ENCODE data around the gene BICDL2. TPM values are rescaled to one million over a fixed set of nuclear protein-coding genes. Genes with fewer than 3 reads are reported as not detected.

The BICDL2 gene
- total RNA-seq, 1 donor from 2014 or later = not detected

DNA sequence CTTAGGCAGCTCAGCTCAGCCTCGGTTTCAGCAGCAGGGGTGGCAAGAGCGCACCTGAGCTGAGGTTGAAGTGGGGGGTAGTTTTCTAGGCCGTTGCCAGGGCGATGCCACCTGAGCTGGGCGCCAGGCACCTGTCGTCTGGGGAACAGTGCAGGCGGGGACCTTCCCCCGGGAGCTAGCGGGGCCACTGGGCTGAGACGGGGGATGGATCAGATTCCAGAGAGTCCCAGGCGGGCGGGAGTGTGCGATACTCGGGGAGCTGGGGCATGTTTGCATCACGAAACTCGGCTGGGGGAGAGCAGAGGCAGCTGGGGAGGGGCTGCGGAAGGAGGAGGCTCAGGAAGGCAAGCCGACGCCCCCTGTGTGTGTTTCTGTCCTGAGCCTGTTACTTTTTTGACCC lies 24.5 kb downstream of the BICDL2 start:
- no peak for DNase-seq (ENCODE audit: low read depth in 2 of 2)

DNA sequence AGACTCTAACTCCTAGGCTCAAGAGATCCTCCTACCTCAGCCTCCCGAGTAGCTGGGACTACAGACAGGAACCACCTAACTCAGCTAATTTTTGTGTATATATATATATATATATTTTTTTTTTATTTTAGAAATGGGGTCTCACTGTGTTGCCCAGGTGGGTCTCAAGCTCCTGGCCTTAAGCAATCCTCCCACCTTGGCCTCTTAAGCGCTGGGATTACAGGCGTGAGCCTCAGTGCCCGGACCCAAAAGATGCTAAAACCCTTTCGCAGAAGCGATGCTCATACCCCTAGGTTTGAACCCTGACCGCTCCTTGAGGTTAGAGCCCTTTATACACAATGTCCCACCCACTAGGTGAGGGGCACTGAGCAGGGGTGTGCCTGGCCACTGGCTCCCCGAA lies 26.2 kb downstream of the BICDL2 start:
- DNase-seq (ENCODE audit: low read depth in 2 of 2) = no peak

DNA sequence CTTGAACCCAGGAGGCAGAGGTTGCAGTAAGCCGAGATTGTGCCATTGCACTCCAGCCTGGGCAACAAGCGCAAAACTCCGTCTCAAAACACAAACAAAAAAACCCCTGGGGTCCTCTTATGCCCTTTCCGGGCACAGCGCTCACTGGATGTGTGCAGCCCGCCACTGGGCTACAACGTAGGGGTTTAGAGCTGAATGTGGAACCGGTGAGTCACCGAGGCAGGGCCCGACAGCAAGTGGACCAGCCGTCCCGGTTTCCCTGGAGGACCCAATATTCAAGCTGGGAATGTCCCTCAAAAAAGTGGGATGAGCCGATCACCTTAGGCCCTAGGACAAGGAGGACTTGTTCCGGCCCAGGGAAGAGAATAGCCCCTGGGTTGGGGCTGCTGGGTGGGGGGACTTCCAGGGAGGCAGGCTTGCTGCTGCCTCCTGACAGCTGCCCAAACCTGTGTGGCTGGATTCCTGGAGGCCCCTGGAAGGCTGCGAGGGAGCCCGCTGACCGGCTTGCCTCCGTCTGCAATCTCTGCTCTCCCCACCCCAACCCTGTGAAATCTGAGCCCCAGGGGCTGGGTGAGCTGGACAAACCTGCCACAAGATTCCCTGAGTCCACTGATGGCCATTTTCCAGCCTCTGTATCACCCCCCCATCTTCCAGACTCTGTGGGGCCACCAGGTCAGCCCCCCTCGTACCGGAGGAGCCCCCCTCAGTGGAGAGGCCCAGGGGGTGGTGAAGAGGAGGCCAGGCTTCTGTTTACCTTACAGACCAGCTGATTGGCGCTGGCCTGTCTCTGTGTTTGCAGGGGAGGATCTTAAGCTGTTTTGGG lies 27.0 kb downstream of the BICDL2 start:
- no peak for DNase-seq (ENCODE audit: low read depth in 2 of 2)

DNA sequence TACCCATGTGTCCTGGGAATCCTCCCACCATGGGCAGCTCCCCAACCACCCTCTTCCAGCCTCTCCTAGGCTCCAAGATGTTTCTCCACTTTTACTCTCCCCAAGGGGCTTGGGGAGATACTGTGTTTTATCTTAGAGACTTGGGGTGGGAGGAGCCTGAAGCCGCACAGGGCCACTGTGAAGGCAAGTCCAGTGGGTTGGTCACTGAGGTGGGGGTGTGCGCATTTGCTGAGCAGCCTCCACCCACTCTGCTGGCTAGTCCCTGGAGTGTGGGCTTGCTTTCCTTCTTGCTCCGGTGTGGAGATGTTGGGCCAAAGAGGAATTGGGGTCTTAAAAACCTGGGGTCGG lies 28.1 kb downstream of the BICDL2 start:
- DNase-seq (ENCODE audit: low read depth in 2 of 2) = no peak

DNA sequence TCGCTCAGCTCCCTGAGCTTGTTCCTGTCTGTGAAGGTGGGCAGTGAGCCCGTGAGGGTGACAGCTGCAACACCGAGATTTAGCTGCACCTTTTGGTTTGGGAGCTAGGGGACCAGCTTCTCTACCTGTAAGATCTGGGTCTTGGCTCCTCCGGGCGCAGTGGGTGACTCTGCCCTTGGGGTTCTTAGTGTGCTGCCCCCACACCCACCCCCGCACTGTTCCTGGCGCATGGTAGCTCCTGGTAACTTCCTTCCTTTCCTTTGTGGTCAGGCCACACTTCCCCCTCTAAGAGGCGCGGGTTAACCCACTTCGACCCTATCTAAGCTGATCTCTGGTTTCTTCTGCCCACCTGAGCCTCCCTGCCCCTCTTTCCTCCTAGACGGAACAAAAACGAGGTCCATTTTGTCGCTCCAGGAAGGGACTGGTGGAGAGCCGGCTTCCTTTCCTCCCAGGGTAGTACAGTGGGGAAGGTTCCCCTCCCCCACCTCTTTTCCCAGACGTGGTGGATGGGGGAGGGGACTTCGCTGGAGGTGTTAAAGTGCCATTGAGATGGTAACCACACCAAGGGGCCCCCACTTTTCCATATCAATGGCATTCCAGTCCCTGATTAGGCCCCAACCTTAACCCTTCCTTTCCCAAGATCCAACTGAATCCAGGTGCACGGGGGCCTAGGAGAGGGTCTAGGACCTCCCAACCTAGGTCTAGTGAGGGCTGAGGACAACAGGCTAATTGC lies 28.6 kb downstream of the BICDL2 start:
- peak in 1 of 2 donors; percentile 29 for DNase-seq (ENCODE audit: low read depth in 2 of 2)

DNA sequence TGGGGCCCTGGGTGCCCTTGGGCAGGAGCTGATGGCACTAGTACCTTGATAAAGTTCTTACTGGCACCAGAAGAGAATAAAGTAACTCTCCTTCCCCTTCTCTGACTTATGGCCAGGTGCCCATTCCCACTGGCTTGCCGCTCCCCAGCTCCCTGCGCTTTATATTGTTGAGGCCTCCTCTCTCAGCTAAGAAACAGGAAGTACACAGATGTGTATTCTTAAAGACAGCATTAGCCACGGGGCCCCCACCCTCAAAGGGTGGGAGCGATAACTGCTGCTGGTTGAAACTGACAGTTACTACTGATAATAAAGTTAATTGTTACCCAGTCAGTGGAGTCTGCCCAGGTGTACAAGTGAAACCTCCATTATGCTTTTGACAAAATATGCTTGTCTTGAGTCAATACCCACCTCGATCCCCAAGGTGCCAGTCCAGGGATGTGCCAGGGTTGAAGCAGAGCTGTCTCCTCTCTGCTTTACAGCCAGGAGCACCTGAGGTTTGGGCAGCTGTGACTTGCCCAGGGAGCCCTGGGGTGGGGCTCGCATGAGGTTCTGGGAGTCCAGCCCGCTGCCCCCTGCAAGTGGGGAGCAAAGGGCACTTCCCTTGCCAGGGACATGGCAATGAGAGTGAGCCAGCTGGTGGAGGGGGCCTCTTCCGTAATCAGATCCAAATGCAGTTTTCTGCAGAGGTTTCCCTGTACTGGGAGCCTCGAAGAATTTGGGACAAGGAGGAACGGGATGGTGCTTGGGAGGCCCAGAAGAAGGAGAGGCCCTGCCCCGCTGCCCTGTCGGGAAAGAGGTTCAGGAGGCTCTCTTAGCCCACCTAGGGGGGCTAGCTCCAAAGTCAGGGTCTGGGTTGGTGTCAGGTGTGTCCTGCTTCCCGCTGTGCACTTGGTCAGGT lies 29.4 kb downstream of the BICDL2 start:
- DNase-seq (ENCODE audit: low read depth in 2 of 2) = no peak

DNA sequence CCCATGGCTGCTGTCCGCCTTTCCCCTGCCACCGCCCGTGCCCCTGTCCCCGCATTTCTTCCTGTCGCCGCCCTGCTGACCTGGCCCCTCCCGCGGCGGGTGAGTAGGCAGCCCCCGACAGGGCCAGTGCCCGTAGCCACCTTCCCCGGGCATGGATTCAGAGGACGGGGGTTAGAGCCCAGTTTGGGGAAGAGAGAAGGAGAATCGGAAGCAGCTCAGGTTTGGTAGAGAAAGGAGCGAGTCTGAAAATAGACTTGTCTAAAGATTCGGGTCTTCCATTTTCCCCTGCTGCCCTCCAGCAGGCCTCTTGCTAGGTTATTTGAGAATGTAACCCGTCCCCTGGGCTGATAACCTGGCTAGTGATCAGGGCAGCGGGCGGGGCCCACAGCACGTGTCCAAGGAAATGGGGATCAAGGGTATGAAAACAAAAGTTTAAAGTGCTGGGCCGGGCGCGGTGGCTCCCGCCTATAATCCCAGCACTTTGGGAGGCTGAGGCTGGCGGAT lies 31.9 kb downstream of the BICDL2 start:
- no peak for DNase-seq (ENCODE audit: low read depth in 2 of 2)

DNA sequence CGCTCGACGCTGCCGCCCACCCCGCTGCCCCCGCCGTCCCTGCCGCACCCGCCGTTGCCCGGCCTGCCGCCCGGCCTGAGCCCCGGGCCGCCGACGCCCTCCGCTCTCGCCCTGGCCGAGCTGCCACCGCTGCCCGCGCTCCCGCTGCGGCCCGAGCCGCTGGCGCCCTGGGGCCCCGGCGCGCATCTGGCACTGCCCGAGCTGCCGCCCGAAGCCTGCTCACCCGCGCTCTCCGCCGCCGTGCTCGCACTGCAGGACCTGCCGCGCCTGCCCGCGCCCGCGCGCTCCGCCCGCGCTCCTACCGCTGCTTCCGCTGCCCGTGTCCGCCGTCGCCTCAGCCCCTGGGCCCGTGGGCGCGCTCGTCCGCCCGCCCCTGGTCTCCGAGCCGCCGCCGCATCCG lies 32.4 kb downstream of the BICDL2 start:
- DNase-seq (ENCODE audit: low read depth in 2 of 2) = no peak

DNA sequence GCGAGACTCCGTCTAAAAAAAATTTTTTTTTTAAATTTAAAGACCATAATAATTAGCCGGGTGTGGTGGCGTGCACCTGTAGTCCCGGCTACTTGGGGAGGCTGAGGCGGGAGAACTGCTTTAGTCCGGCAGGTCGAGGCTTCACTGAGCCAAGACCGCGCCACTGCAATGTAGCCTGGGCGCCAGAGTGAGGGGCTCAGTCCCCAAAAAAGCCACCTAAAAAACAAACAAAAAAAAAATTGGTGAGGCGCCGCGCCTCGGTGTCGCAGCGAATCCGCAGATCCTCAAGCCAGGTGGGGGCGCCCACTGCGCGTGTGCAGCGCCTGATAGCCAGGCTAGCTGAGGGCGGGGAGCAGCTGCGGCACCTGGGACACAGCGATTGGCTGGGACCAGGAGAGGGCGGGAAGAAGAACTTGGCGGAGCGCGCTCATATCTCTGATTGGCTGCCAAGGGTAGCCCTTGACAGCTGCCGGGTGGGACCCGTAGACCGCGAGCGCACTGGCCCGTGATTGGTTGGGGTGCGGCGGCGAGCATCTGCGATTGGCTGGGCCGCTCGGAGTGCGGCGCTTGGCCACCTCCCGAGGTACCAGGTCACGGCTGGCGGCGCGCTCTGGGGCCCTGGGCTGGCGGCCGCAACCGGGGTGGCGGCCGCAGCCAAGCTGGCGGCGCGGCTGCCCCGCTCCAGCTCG lies 33.0 kb downstream of the BICDL2 start:
- peak; percentile 99 to 100 for DNase-seq (ENCODE audit: low read depth in 2 of 2)

DNA sequence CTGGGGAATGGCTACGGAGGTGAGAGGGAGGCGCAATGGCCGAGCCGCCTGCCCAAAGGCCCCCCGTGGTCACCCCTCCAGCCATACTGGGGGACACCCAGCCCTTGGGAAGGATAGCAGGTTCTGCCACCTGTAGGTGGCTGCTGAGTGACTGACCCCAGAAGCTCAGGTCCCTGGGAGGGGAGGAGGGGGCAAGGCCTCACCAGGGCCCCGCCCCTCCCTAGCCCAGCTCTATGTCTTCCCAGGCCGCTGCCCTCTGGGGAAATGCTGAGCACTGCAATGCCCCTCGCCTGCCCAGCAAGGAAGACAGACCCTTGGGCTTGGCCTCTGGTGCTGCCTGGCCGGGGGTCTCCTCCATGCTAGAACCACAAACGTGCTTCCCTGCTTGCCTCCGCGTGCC lies 35.4 kb downstream of the BICDL2 start:
- DNase-seq (ENCODE audit: low read depth in 2 of 2) = no peak

DNA sequence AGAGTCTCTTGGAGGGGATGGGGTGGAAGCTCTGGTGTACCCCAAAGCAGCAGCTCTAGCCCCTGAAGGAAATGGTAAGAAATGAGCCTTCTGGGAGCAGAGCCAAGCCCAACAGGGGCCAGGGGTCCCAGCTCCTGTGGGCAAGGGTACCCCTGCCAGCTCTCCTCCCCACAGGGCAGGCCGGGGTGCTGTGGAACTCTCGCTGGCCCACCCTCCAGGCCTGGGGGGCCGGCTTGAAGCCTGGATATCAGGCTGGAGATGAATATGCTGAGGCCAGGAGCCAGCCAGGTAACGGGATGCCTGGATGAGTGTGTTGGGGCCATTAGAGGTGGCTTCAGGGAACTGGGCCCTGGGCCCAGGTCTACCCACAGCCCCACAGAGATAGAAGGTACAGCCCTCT lies 36.2 kb downstream of the BICDL2 start:
- no peak for DNase-seq (ENCODE audit: low read depth in 2 of 2)

DNA sequence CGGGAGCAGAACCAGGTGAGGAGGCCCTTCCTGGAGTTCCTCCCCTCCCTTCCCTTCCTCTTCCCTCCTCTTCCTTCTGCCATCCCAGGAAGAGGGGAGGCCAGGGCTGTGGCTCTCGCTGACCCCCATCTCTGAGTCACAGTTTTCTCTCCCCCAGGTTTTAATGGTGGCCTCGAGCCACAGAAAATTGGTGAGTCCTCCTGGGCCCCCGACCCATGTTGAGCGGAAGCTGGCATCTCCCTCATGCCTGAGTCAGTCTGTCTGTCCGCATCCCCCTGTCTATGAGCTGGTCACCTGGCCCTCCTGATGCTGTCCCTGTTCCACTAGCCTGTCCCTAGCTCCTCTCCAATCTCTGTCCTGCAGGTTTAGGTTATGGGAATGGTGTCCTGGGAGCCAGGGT lies 36.8 kb downstream of the BICDL2 start:
- DNase-seq (ENCODE audit: low read depth in 2 of 2) = no peak

DNA sequence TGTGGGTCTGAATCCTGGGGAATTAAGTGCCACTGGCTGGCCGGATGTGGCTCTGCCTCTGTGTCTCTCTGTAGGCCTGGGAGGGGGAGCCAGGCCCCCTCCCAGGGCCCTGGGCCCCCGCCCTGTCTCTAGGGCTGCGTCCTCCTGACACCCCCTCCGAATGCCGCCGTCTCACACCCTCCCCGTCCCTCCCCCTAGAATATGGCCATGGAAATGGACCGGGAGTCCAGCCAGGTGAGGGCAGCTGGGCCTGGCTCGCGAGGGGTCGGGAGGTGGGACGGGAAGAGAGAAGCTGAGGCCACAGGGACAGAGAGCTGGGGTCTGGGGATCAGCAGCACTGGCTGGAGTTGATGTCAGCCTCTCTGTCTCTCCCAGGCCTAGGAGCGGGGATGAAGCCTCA lies 40.4 kb downstream of the BICDL2 start:
- no peak for DNase-seq (ENCODE audit: low read depth in 2 of 2)

DNA sequence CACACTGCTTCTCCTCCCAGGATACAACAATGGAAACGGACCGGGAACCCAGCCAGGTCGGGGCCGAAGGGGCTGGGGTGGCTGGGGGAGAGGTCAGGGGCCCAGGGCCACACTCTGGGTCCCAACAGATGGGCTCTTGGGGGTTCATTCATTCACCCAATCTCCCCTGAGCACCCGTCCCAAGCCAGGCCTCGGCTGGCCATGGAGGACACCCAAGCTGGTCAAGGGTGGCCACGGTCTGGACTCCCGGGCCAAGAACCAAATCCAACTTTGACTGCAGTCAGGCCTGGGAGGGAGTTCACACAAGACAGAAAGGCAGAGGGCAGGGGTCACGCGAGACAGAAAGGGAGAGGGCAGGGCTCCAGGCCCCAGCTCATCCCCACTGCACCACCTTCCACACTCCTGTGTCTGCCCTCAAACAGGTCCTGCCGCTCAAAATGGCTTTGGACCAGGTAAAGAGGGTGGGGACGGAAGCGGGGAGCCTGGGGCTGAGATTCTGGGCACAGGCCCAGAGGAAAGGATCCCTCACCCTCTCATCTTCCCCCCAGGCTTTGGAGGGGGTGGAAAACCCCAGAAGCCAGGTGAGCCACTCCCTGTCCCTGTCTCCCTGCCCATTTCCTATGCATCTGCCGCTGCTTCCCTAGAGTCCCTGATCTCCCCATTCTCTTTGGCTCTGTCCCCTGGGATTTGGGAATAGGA lies 44.2 kb downstream of the BICDL2 start:
- no peak for DNase-seq (ENCODE audit: low read depth in 2 of 2)

DNA sequence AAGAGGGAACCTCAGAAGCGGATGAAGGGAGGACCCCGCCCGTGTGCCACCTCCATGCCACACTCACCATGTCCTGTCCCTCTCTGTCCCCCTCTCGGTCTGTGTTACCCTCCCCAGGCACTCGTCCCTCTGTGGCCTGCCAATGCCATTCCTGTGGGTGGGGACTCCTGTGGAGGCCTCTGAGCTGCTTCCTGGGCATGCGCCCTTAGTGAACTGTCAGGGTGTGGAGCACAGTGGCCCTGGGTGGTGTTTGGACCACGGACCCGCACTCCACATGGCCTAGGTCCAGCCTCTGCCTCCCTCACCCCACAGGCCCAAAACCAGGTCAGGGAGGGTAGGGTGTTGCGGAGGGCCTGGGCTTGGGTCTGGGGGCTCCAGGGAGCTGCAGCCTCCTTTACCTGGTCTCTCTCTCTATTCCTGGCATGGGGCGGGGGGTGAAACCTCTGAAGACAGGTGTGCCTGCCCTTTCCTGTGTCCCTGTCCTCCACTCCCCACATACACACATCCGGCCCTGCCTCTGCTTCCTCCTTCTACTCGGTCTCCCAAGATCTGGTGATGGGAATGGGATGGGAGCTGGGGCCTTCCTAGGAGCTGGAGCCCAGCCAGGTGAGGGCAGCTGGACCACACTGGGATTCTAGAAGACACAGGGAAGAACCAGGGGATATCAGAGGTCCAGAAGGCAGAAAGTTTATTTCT lies 45.0 kb downstream of the BICDL2 start:
- no peak for DNase-seq (ENCODE audit: low read depth in 2 of 2)

DNA sequence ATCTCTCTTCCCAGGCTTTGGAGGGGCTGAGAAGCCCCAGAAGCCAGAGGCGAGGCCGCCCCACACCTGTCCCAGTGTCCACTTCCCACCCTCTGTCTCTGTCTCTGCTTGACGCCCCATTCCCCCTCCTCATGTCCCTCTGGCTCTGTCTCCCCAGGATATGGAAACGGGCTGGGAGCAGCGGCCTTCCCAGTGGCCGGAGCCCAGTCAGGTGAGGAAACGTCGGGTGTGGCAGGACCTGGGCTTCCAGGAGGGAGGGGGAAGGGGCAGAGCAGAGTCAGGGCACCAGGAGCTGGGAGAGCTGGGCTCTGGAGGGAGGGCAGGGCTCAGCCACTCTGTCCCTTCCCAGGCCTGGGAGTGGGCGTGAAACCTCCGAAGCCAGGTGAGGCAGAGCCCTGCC lies 45.9 kb downstream of the BICDL2 start:
- no peak for DNase-seq (ENCODE audit: low read depth in 2 of 2)

DNA sequence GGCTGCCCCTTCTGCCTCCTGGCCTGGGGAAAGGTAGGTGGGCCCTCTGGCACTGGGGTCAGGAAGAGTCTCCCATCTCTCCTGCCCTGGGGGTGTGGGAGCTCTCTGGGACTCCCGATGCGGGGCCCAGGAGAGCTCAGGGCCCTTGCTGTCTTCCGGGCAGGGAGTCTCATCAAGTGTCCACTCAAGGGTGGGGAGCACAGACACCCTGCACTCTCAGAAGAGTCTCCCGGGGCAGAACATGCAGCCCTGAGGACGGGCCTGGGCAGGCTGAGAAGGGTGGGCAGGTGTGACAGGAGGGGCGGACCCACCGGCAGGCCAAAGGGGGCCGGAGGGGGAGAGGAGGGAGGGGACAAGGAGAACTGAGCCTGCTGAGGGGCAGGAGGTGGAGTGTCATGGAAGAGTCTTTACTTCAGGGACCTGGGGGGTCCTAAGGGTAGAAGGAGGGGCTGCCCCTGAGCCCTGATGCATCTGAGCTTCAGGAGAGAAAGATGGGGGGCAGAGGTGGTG lies 48.1 kb downstream of the BICDL2 start:
- no peak for DNase-seq (ENCODE audit: low read depth in 2 of 2)

DNA sequence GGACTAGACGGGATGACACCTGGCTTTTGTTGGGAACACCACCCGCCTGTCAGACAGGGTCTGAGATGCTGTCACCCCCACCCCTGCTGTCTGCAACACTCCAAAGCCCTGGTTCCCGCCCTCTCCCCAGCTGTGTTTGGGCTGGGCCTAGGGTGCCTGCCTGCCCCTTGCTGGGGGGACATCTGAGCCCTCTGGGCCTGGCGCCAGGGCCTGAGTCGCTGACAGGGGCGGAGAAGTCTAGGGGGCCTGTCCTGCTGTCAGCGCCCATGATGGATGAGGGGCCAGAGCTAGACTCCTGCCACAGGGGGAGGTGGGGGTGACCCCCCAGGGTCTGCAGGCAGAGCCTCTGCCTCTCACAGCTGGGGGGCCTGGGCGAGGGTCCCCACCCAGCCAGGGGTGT lies 48.9 kb downstream of the BICDL2 start:
- no peak for DNase-seq (ENCODE audit: low read depth in 2 of 2)

DNA sequence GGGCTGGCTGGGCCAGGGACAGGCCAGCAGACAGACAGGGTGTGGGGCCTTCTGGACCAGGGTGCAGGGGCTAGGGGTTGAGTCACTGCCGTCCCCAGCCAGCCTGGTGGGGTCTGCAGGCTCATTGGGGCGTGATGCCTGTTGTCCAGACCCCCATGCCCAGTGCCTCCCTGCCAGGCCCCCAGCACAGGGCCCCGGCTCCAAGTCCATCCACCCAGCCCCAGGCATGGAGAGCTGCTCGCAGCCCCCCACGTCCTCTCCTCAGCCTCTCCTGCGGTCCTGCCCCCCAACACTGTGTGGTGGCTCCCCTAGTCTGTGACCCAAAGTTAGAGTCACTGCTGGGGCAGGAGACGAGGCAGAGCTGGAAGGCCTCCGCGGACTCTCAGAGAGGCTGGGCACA lies 49.5 kb downstream of the BICDL2 start:
- no peak for DNase-seq (ENCODE audit: low read depth in 2 of 2)

DNA sequence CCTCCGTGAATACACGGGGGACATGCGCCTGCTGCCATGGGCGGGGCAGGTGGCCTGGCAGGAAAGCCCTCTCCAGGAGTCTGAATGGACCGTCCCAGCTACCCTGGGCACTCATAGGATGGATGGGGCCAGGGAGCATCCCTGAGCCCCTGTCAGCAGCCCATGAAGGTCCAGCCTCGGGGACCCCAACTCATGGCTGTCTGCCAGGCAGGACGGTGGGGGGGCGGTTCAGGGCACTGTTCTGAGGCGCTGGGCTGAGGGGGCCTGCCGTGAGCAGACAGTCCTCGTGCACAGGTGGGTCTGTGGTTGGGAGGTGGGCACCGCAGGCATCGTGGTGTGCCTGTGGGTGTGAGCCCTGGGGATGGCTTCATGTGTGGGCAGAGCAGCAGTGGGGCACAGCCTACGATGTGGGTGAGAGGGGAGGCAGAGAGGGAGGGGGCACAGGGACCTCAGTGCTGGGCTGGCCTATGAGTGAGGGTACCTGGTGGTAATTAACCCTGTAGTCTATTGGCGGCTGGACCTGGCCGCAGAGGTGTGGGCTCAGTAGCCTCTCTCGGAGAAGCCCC lies 50.0 kb downstream of the BICDL2 start:
- DNase-seq (ENCODE audit: low read depth in 2 of 2) = no peak

All from lung microvascular endothelial cell (primary cell).